Activated T-cell treated with anti-CD3 and anti-CD28 coated beads, Interleukin-2, amount 50 U/mL, for 48 hours (primary cell): Measurements from ENCODE around the gene TRIM73.
A peak's percentile ranks its signal among the peaks of the same experiment; 100 is the strongest.
"Not testable (repeated sequence)": the region's sequence is repeated elsewhere in the genome, so short reads cannot be mapped to it uniquely, and the experiment has no call there.

Experiments
- DNase-seq, 2 experiments: peaks; one replicate each; pipeline ENCODE4 v3.0.0-alpha.2; 2020

Gene TRIM73

GRCh38 chr7:75415829-75416373, 20.5 kb downstream of the TRIM73 start:
- peak in 1 of 2 experiments; percentile 20 for DNase-seq

GRCh38 chr7:75416787-75417186, 21.4 kb downstream of the TRIM73 start:
- DNase-seq: peak in 1 of 2 experiments; percentile 18

- DNase-seq: peak in 1 of 2 experiments; percentile 17
Observed at GRCh38 chr7:75418292-75418858, 22.9 kb downstream of the TRIM73 start.

GRCh38 chr7:75419210-75419609, 23.8 kb downstream of the TRIM73 start:
- peak in 1 of 2 experiments; percentile 20 for DNase-seq

GRCh38 chr7:75419693-75420092, 24.3 kb downstream of the TRIM73 start:
- DNase-seq: peak in 1 of 2 experiments; percentile 13

DNA sequence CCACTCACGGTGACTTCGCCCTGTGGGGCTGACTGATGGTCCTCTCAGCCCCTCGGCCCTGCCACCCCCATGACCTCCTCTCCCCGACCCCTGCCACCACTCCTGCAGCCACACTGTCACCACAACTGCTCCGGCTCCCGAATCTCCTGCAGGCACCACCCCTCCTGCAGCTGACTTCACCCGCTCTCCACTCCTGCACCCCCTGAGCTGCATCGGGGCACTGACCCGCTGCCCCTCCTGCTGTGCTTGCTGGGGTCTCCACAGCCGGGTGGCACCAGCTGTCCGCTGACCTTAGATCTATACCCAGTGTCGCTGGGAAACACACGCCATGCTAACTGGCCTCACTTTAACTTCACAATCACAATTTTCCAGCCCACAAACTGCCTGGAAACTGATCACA, 24.7 kb downstream of the TRIM73 start:
- DNase-seq: not testable (repeated sequence)

- DNase-seq: peak in 1 of 2 experiments; percentile 13
Observed at GRCh38 chr7:75421798-75422710, 26.6 kb downstream of the TRIM73 start.

GRCh38 chr7:75423481-75423880, 28.1 kb downstream of the TRIM73 start:
- not testable (repeated sequence) for DNase-seq

DNA sequence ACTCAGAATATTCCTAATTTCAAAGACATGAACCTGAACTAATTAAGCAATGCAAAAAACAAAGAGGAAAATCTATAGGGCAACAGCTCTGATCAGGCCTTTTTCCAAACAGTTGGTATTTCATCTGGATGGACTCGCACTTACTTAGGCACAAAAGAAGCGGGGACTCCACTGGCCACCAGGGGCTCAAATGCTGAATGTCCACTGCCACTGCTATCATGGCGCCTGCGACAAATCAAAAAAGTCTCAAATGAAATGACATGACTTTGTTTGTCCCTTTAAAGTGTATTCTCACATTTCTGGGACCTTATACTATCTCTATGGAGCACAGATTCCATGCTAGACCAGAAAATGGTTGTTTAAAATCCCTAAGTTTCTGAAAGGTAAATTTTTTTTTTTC, 43.6 kb downstream of the TRIM73 start:
- not testable (repeated sequence) for DNase-seq

GRCh38 chr7:75442101-75442464, 46.7 kb downstream of the TRIM73 start:
- not testable (repeated sequence) for DNase-seq

- peak; percentile 63 to 66 for DNase-seq
Observed at GRCh38 chr7:75442465-75443111, 47.2 kb downstream of the TRIM73 start.

DNA sequence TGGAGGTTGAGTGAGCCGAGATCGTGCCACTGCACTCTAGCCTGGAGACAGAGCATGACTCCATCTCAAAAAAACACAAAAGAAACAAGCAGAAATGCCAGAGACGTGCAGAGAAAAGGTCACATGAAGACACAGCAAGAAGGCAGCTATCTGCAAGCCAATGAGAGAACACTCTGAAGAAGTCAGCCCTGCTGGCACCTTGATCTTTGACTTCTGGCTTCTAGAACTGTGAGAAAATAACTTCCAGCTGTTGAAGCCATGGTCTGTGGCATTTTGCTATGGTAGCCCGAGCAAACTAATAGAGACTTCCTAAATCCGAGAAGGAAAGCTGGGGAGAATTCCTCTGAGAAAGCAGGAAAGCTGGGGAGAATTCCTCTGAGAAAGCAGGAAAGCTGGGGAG, 54.5 kb downstream of the TRIM73 start:
- not testable (repeated sequence) for DNase-seq

DNA sequence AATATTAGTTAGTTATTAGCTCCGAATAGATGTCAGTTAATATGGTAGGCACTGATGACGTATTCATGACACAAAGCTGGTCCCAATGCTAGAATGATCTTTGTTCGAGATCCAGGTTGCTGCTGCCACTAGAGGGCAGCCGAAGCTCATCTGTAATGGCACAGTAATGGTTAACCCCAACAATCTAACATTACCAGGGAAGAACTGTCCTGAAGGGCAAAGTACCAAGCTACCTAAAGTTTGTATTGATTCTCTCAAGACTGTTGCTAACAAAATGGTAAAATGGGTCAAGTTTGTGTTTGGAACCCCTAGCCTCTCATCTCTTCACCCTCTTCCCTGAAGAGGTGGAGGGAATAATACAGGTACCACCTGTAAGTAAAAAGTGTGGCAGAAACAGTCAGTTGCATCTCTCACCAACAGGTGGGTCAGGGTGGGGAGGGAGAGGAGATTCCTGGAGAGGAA, 57.1 kb downstream of the TRIM73 start:
- DNase-seq: not testable (repeated sequence)
